Liver (tissue), 9 donors: ENCODE data around the gene ARHGDIA. TPM values are rescaled to one million over a fixed set of nuclear protein-coding genes. Genes with fewer than 3 reads are reported as not detected.

Experiments used
- DNase-seq: peaks from one replicate; pipeline ENCODE4 v3.0.0-alpha.2; 2017; ENCODE audit warnings: low spot score
- H3K27ac ChIP-seq, 2 donors: one replicate each; pipeline ENCODE4 v1.7.0; 2013; ENCODE audit warnings: inconsistent platforms in 2 of 2, low read length in 2 of 2, control low read depth in 1 of 2, low read depth in 1 of 2, mild to moderate bottlenecking in 1 of 2
- H3K27me3 ChIP-seq, 4 donors: one replicate each; pipeline versions ENCODE4 v1.6.1 to v1.7.0; 2013; ENCODE audit warnings: low read length in 3 of 4, inconsistent platforms in 1 of 4, mild to moderate bottlenecking in 1 of 4, moderate library complexity in 1 of 4; ENCODE audit not compliant: control insufficient read depth in 4 of 4, insufficient read depth in 4 of 4
- H3K36me3 ChIP-seq, 4 donors: one replicate each; pipeline versions ENCODE4 v1.6.1 to v1.7.0; 2013; ENCODE audit warnings: low read length in 3 of 4, mild to moderate bottlenecking in 3 of 4, low read depth in 1 of 4, moderate library complexity in 1 of 4; ENCODE audit not compliant: control insufficient read depth in 4 of 4, insufficient read depth in 3 of 4
- H3K4me1 ChIP-seq, 4 donors: one replicate each; pipeline versions ENCODE4 v1.6.1 to v1.7.0; 2013; ENCODE audit warnings: low read length in 3 of 4, mild to moderate bottlenecking in 3 of 4, moderate library complexity in 1 of 4; ENCODE audit not compliant: control insufficient read depth in 4 of 4, insufficient read depth in 4 of 4
- H3K4me3 ChIP-seq, 3 donors: one replicate each; pipeline versions ENCODE4 v1.6.1 to v1.7.0; 2013; ENCODE audit warnings: low read length in 3 of 3, control low read depth in 1 of 3, low read depth in 1 of 3, mild to moderate bottlenecking in 1 of 3
- H3K9ac ChIP-seq, 2 donors: one replicate each; pipeline ENCODE4 v1.7.0; 2013; ENCODE audit warnings: low read length in 2 of 2, mild to moderate bottlenecking in 2 of 2, moderate library complexity in 2 of 2, control low read depth in 1 of 2, low read depth in 1 of 2
- H3K9me3 ChIP-seq, 4 donors: one replicate each; pipeline versions ENCODE4 v1.6.1 to v1.7.0; 2013; ENCODE audit warnings: low read length in 3 of 4; ENCODE audit not compliant: control insufficient read depth in 4 of 4
- ATF3 ChIP-seq: IDR thresholded peaks from 2 replicates; pipeline ENCODE4 v1.6.1; 2016; ENCODE audit warnings: antibody characterized with exemption
- CTCF ChIP-seq: fragments of 150-350 bp; IDR thresholded peaks from 2 replicates; pipeline ENCODE4 v1.5.1; 2017; ENCODE audit warnings: improper control_type of control experiment, low read depth, low read length; ENCODE audit not compliant: missing input control
- EGR1 ChIP-seq, 2 donors: IDR thresholded peaks; 2 replicates each; pipeline ENCODE4 v1.6.1; 2016 to 2018; ENCODE audit warnings: antibody characterized with exemption in 2 of 2, low read depth in 2 of 2
- FOXA1 ChIP-seq: IDR thresholded peaks from 2 replicates; pipeline ENCODE4 v1.6.1; 2016; ENCODE audit warnings: antibody characterized with exemption
- FOXA2 ChIP-seq: IDR thresholded peaks from 2 replicates; pipeline ENCODE4 v1.6.1; 2016; ENCODE audit warnings: antibody characterized with exemption
- GABPA ChIP-seq, 2 donors: IDR thresholded peaks in 1 of 2; conservative IDR thresholded peaks in 1 of 2; 2 replicates each; pipeline ENCODE4 v1.6.1; 2016; ENCODE audit warnings: antibody characterized with exemption in 2 of 2, mild to moderate bottlenecking in 1 of 2, moderate library complexity in 1 of 2
- HNF4A ChIP-seq, 2 donors: conservative IDR thresholded peaks; 2 replicates each; pipeline ENCODE4 v1.6.1; 2016; ENCODE audit warnings: antibody characterized with exemption in 2 of 2, mild to moderate bottlenecking in 2 of 2
- HNF4G ChIP-seq: IDR thresholded peaks from 2 replicates; pipeline ENCODE4 v1.6.1; 2016; ENCODE audit warnings: antibody characterized with exemption
- JUND ChIP-seq, 2 donors: IDR thresholded peaks; 2 replicates each; pipeline ENCODE4 v1.6.1; 2016; ENCODE audit warnings: antibody characterized with exemption in 2 of 2
- NR2F2 ChIP-seq: IDR thresholded peaks from 2 replicates; pipeline ENCODE4 v1.6.1; 2016; ENCODE audit warnings: antibody characterized with exemption
- RAD21 ChIP-seq, 2 donors: IDR thresholded peaks; 2 replicates each; pipeline ENCODE4 v1.6.1; 2016; ENCODE audit warnings: antibody characterized with exemption in 2 of 2, mild to moderate bottlenecking in 2 of 2
- REST ChIP-seq: IDR thresholded peaks from 2 replicates; pipeline ENCODE4 v1.6.1; 2016; ENCODE audit warnings: antibody characterized with exemption, mild to moderate bottlenecking
- RXRA ChIP-seq, 2 donors: IDR thresholded peaks; 2 replicates each; pipeline ENCODE4 v1.6.1; 2017 to 2018; ENCODE audit warnings: antibody characterized with exemption in 2 of 2, mild to moderate bottlenecking in 1 of 2
- SP1 ChIP-seq: IDR thresholded peaks from 2 replicates; pipeline ENCODE4 v1.6.1; 2018; ENCODE audit warnings: antibody characterized with exemption, mild to moderate bottlenecking
- TAF1 ChIP-seq: conservative IDR thresholded peaks from 2 replicates; pipeline ENCODE4 v1.6.1; 2016; ENCODE audit warnings: antibody characterized with exemption, mild to moderate bottlenecking
- YY1 ChIP-seq: IDR thresholded peaks from 2 replicates; pipeline ENCODE4 v1.6.1; 2016; ENCODE audit warnings: antibody characterized with exemption, mild to moderate bottlenecking
- WGBS: extraction: QIAGEN DNeasy Blood & Tissue Kit; methylation state at CpG from one replicate; pipeline ENCODE4 v1.1.7; 2013; 5-methylcytosine and 5-hydroxymethylcytosine counted together
- polyA plus RNA-seq, 2 donors: library from polyadenylated mRNA; stranded (reverse) in 1 of 2; unstranded in 1 of 2; fragments of 200-250 nt in 1 of 2; fragments of >200 nt in 1 of 2; fragmentation: Nextera tagmentation in 1 of 2; extraction: Ambion mirVana in 1 of 2; gene quantifications; one replicate each; pipeline versions ENCODE4 v1.2.1 to v1.2.3, GENCODE V29; 2013 to 2015
- total RNA-seq, 2 donors: library from RNA; depleted of rRNA; stranded (reverse); fragments of >200 nt; gene quantifications; one replicate each; pipeline ENCODE4 v1.2.3, GENCODE V29; 2014
- TF ChIP-seq, protein P1 (sequence below): IDR thresholded peaks from 2 replicates; pipeline ENCODE4 v1.6.1; 2016; ENCODE audit warnings: antibody characterized with exemption
- TF ChIP-seq, protein P2 (sequence below): IDR thresholded peaks from 2 replicates; pipeline ENCODE4 v1.6.1; 2016; ENCODE audit warnings: antibody characterized with exemption
- donor health status: healthy.
- donor health status: healthy.
- donor health status: healthy.
- donor health status: healthy.
- donor health status: healthy.

Gene ARHGDIA
- total and polyA plus RNA-seq, 4 donors: 35.5 to 142 (median 75.3) TPM

DNA sequence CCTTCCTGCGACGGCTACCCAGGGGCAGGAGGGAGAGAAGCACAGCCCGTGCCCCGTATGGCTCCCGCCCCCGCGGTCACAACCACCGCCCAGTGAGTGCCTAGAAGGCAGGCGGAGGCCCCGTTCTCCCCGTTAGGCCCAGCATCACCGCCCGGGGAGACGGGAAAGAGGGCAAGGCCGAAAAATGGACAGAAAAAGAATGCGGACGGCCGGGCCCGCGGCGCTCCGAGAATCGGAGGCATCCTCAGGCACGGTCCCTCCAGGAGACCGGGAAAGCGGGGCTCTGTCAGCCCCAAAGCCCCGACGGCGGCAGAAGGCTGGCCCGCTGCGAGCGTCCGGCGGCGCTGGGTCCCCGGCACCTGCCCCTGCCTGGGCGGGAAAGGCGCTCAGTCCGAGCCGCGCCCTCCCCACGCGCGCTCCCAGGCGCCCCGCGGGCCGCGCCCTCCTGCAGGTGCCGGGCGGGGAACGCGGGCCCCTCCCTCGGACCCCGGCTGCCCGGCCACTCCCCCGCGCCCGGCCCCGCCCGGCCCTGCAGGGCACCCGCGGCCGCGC is 38.5 kb downstream of the ARHGDIA start:
- DNase-seq: no peak
- Histone ChIP-seq H3K36me3 (no peaks in the 10 kb centered on the region), H3K9ac (peak overlapping the region; percentile 38 to 80), H3K9me3 (no peaks in the 10 kb centered on the region), H3K4me1 (peaks cover 9 to 33% (median 21%) of the 10 kb centered on the region in 4 donors), H3K4me3 (peak overlapping the region; percentile 40 to 80 (median 59)), H3K27me3 (no peaks in the 10 kb centered on the region), H3K27ac (peak overlapping the region; percentile 41 to 62)
- TF ChIP-seq GABPA (IDR thresholded peaks at IDR 0.05 in 1 of 2, conservative IDR thresholded peaks at IDR 0.05 in 1 of 2) (no peak), REST (no peak), CTCF (no peak), FOXA1 (no peak), EGR1 (IDR thresholded peaks at IDR 0.05; ENCODE audit: low read depth in 2 of 2) (no peak), RAD21 (IDR thresholded peaks at IDR 0.05) (no peak), RXRA (IDR thresholded peaks at IDR 0.05) (no peak), YY1 (no peak), HNF4A (conservative IDR thresholded peaks at IDR 0.05) (no peak), ATF3 (no peak), NR2F2 (no peak), JUND (IDR thresholded peaks at IDR 0.05) (no peak), HNF4G (no peak), SP1 (no peak), FOXA2 (no peak), TAF1 (no peak)
- TF ChIP-seq, protein P1, sequence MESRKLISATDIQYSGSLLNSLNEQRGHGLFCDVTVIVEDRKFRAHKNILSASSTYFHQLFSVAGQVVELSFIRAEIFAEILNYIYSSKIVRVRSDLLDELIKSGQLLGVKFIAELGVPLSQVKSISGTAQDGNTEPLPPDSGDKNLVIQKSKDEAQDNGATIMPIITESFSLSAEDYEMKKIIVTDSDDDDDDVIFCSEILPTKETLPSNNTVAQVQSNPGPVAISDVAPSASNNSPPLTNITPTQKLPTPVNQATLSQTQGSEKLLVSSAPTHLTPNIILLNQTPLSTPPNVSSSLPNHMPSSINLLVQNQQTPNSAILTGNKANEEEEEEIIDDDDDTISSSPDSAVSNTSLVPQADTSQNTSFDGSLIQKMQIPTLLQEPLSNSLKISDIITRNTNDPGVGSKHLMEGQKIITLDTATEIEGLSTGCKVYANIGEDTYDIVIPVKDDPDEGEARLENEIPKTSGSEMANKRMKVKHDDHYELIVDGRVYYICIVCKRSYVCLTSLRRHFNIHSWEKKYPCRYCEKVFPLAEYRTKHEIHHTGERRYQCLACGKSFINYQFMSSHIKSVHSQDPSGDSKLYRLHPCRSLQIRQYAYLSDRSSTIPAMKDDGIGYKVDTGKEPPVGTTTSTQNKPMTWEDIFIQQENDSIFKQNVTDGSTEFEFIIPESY: no peak
- TF ChIP-seq, protein P2, sequence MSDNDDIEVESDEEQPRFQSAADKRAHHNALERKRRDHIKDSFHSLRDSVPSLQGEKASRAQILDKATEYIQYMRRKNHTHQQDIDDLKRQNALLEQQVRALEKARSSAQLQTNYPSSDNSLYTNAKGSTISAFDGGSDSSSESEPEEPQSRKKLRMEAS: no peak
- WGBS: under 1% methylated on average over 65 of the region's 65 CpGs
